Smooth muscle cell (in vitro differentiated cells): ENCODE measurements around the gene MLLT10. TPM values are rescaled to one million over a fixed set of nuclear protein-coding genes. Genes with fewer than 3 reads are reported as not detected.
A peak's percentile ranks its signal among the peaks of the same experiment; 100 is the strongest.

Source experiments
- DNase-seq: peaks from one replicate; lab custom pipeline; 2025; ENCODE audit not compliant: unreplicated experiment; lab: John Stamatoyannopoulos, UW
- H2AFZ ChIP-seq: fragments of 200-600 bp; sonication (generic); 2 replicates; pipeline ENCODE4 v1.6.0; 2016; ENCODE audit warnings: antibody characterized with exemption, low read depth, mild to moderate bottlenecking
- H3F3A ChIP-seq: fragments of 200-600 bp; sonication (generic); 2 replicates; pipeline ENCODE4 v1.6.0; 2017; ENCODE audit warnings: antibody characterized with exemption, low read depth
- H3K27ac ChIP-seq: fragments of 200-600 bp; sonication (generic); 2 replicates; pipeline ENCODE4 v1.5.1; 2016; ENCODE audit warnings: low read depth, mild to moderate bottlenecking
- H3K27me3 ChIP-seq: fragments of 200-600 bp; sonication (generic); 2 replicates; pipeline ENCODE4 v1.6.1; 2016; ENCODE audit warnings: low read depth, mild to moderate bottlenecking
- H3K36me3 ChIP-seq: fragments of 200-600 bp; sonication (generic); 2 replicates; pipeline ENCODE4 v1.5.1; 2016; ENCODE audit warnings: low read depth
- H3K4me1 ChIP-seq: fragments of 200-600 bp; sonication (generic); 2 replicates; pipeline ENCODE4 v1.5.1; 2016; ENCODE audit warnings: low read depth
- H3K4me2 ChIP-seq: fragments of 200-600 bp; sonication (generic); 2 replicates; pipeline ENCODE4 v1.6.0; 2016; ENCODE audit warnings: mild to moderate bottlenecking
- H3K4me3 ChIP-seq: fragments of 200-600 bp; sonication (generic); 2 replicates; pipeline ENCODE4 v1.5.1; 2016; ENCODE audit warnings: mild to moderate bottlenecking
- H3K79me2 ChIP-seq: fragments of 200-600 bp; sonication (generic); 2 replicates; pipeline ENCODE4 v1.6.0; 2016; ENCODE audit warnings: low read depth, mild to moderate bottlenecking
- H3K9ac ChIP-seq: fragments of 200-600 bp; sonication (generic); 2 replicates; pipeline ENCODE4 v1.6.0; 2016; ENCODE audit warnings: low read depth
- H3K9me3 ChIP-seq: fragments of 200-600 bp; sonication (generic); replicated peaks from 2 replicates; pipeline ENCODE4 v1.5.1; 2016; ENCODE audit warnings: low read depth
- H4K20me1 ChIP-seq: fragments of 200-600 bp; sonication (generic); 2 replicates; pipeline ENCODE4 v1.6.0; 2016; ENCODE audit warnings: low read depth
- CTCF ChIP-seq: fragments of 200-600 bp; sonication (generic); IDR thresholded peaks from 2 replicates; pipeline ENCODE4 v1.5.1; 2017; ENCODE audit warnings: borderline replicate concordance, mild to moderate bottlenecking, antibody characterized with exemption; ENCODE audit not compliant: insufficient read depth, poor library complexity, severe bottlenecking
- WGBS: methylation state at CpG from one replicate; pipeline ENCODE4 v1.1.7; 2016; ENCODE audit warnings: low lambda C conversion rate; 5-methylcytosine and 5-hydroxymethylcytosine counted together
- polyA plus RNA-seq: library from polyadenylated mRNA; unstranded; fragments of >200 nt; fragmentation: Nextera tagmentation; extraction: Ambion mirVana; gene quantifications from 2 replicates; pipeline ENCODE4 v1.2.1, GENCODE V29; 2016
- total RNA-seq: library from RNA; depleted of rRNA; stranded (reverse); fragments of >200 nt; gene quantifications from 2 replicates; pipeline ENCODE4 v1.2.3, GENCODE V29; 2014

Gene MLLT10
- total and polyA plus RNA-seq, 2 experiments from 2014 or later, result 6.8 to 43.6 TPM

GRCh38 chr10:21756707-21757106 lies 222.7 kb downstream of the MLLT10 start:
- Histone ChIP-seq H3K9ac (no peak overlapping the region), H3K4me2 (no peak overlapping the region), H4K20me1 (no peaks in the 10 kb centered on the region), H3K9me3 (no peaks in the 10 kb centered on the region), H3K79me2 (no peaks in the 10 kb centered on the region), H3K36me3 (no peaks in the 10 kb centered on the region), H2AFZ (no peak overlapping the region), H3K4me3 (no peak overlapping the region), H3K4me1 (peaks cover 25% of the 10 kb centered on the region), H3F3A (peaks cover 17% of the 10 kb centered on the region), H3K27ac (no peak overlapping the region), H3K27me3 (no peaks in the 10 kb centered on the region)
- 68% methylated on average over 12 of the region's 12 CpGs for WGBS
- DNase-seq, result no peak
- TF ChIP-seq CTCF, result no peak

- Histone ChIP-seq H3K9ac (no peak overlapping the region), H3K4me1 (peaks cover 25% of the 10 kb centered on the region), H2AFZ (no peak overlapping the region), H3F3A (peaks cover 17% of the 10 kb centered on the region), H3K79me2 (no peaks in the 10 kb centered on the region), H3K9me3 (no peaks in the 10 kb centered on the region), H4K20me1 (no peaks in the 10 kb centered on the region), H3K36me3 (no peaks in the 10 kb centered on the region), H3K4me2 (peak overlapping the region; percentile 64), H3K27me3 (no peaks in the 10 kb centered on the region), H3K4me3 (no peak overlapping the region), H3K27ac (peak overlapping the region; percentile 42)
- no peak for TF ChIP-seq CTCF
- DNase-seq, result no peak
- 26% methylated on average over 8 of the region's 8 CpGs for WGBS
These were observed 223.3 kb downstream of the MLLT10 start for GRCh38 chr10:21757185-21757901.

GRCh38 chr10:21758239-21758638 lies 224.2 kb downstream of the MLLT10 start:
- Histone ChIP-seq H3K27me3 (no peaks in the 10 kb centered on the region), H2AFZ (no peak overlapping the region), H3K4me1 (peaks cover 25% of the 10 kb centered on the region), H3K9ac (no peak overlapping the region), H3K4me3 (no peak overlapping the region), H3F3A (peaks cover 17% of the 10 kb centered on the region), H3K9me3 (no peaks in the 10 kb centered on the region), H3K79me2 (no peaks in the 10 kb centered on the region), H3K27ac (no peak overlapping the region), H3K36me3 (no peaks in the 10 kb centered on the region), H3K4me2 (peak overlapping the region; percentile 64), H4K20me1 (no peaks in the 10 kb centered on the region)
- no peak for TF ChIP-seq CTCF
- no peak for DNase-seq
- WGBS, result 75% methylated on average over 14 of the region's 14 CpGs

- H3K4me2 ChIP-seq, result no peak overlapping the region
- H3K27me3 ChIP-seq, result no peaks in the 10 kb centered on the region
- H3K9ac ChIP-seq, result no peak overlapping the region
- H3K27ac ChIP-seq, result no peak overlapping the region
- no peaks in the 10 kb centered on the region for H3K9me3 ChIP-seq
- no peak overlapping the region for H3K4me3 ChIP-seq
- H3K4me1 ChIP-seq, result peaks cover 25% of the 10 kb centered on the region
- no peaks in the 10 kb centered on the region for H4K20me1 ChIP-seq
- DNase-seq, result no peak
- TF ChIP-seq CTCF, result no peak
- peaks cover 17% of the 10 kb centered on the region for H3F3A ChIP-seq
- no peaks in the 10 kb centered on the region for H3K36me3 ChIP-seq
- no peak overlapping the region for H2AFZ ChIP-seq
- 93% methylated on average over 7 of the region's 7 CpGs for WGBS
- no peaks in the 10 kb centered on the region for H3K79me2 ChIP-seq
These were observed 224.7 kb downstream of the MLLT10 start for GRCh38 chr10:21758696-21759095.
